ENCODE data around the gene SERPINB2. TPM values are rescaled to one million over a fixed set of nuclear protein-coding genes. Genes with fewer than 3 reads are reported as not detected.

SERPINB2 gene
- total and polyA plus RNA-seq, 2 of the 13 experiments (the other 11 are each of a cell fraction or from before 2014, with no cell fraction given) = 0.07 to 0.11 TPM

DNA sequence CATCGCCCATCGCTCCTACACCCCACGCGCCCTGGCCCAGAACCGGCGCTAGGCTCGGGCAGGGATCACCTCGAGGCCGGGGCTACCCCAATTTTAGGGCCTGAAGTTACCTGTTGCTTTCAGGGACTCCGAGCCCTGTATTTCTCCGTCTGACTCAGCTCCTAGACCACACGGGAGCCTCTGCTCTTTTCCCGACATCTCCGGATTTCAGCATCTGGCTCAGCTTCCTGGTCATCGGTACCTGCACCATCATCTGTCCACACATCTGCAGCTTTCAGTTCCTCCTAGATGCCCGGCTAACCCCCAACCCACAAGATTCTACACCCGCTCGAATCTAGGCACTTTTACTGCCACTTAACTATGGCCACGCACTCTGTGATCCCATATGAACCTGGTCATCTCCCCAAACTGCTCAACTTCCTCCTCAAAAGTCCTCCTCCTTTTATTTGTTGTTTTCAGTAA is 49.5 kb downstream of the SERPINB2 start:
- BruUV-seq (replicated peaks) = no TSS peak
- WGBS (ENCODE audit: low lambda C conversion rate) = 48% methylated on average over 17 of the region's 19 CpGs
- Histone ChIP-seq H3K79me2 (ENCODE audit: insufficient read depth, low read length) (no peaks in the 10 kb centered on the region), H3K4me2 (ENCODE audit: low read depth, low read length) (no peak overlapping the region), H3K4me3 (replicated peaks in 1 of 3; ENCODE audit: insufficient read depth in 1 of 3, low read depth in 2 of 3, low read length in 3 of 3) (no peak overlapping the region), H4K20me1 (ENCODE audit: insufficient read depth, low read length) (no peaks in the 10 kb centered on the region), H3K9ac (ENCODE audit: insufficient read depth, low read depth, low read length) (no peak overlapping the region), H3K4me1 (ENCODE audit: insufficient read depth, low read length) (no peaks in the 10 kb centered on the region), H2AFZ (ENCODE audit: low read length) (no peak overlapping the region), H3K27me3 (ENCODE audit: control insufficient read depth in 1 of 2, insufficient read depth in 2 of 2, low read length in 2 of 2) (0 out of 5 replicates have a peak, but pooled peaks cover 0 to 9% of the 10 kb centered on the region in 2 experiments), H3K36me3 (replicated peaks in 1 of 2; ENCODE audit: control insufficient read depth in 1 of 2, insufficient read depth in 2 of 2, low read length in 2 of 2) (no peaks in the 10 kb centered on the region), H3K9me3 (ENCODE audit: low read length) (no peaks in the 10 kb centered on the region), H3K27ac (ENCODE audit: extremely low read length, insufficient read depth, low read length) (no peak overlapping the region)
- intact Hi-C loops (cut with micrococcal nuclease; ENCODE audit: unreplicated experiment) (loop anchor here (1.0 kb wide), 2 partner anchors 46 to 419 kb away; no protein-coding TSS in a partner anchor), in situ Hi-C loops (cut with HindIII; ENCODE audit: extremely low pct_ligation_motif_present, low pct_unique_long_range_greater_than_20kb) (no loop called here)
- ATAC-seq = no peak
- ChIA-PET POLR2A (no interaction called here), CTCF (ENCODE audit: low intra/inter-chr PET ratio, low total read pairs) (interaction anchor here (1.1 to 1.6 kb wide), 3 partner anchors 46 to 418 kb away, joined by 3 to 20 read pairs (median 8); no protein-coding TSS in a partner anchor)
- no peak for DNase-seq (ENCODE audit: low spot score)
- FAIRE-seq = no peak
- TF ChIP-seq CEBPB (IDR thresholded peaks at IDR 0.05; ENCODE audit: borderline replicate concordance, low read depth, low read length) = no peak
- no peak for TF ChIP-seq TSC22D2 (CRISPR knock-in tag; IDR thresholded peaks at IDR 0.05; ENCODE audit: borderline replicate concordance)
- TF ChIP-seq ZNF331 (CRISPR knock-in tag; IDR thresholded peaks at IDR 0.05) = no peak
- TF ChIP-seq ZNF121 (CRISPR knock-in tag; IDR thresholded peaks at IDR 0.05) = no peak
- no peak for TF ChIP-seq ZSCAN20 (CRISPR knock-in tag; IDR thresholded peaks at IDR 0.05; ENCODE audit: borderline replicate concordance)
- no peak for TF ChIP-seq BHLHE40 (IDR thresholded peaks at IDR 0.05; ENCODE audit: low read length)
- TF ChIP-seq PTBP1 (IDR thresholded peaks at IDR 0.05; ENCODE audit: low read depth, low read length, poor library complexity, severe bottlenecking) = no peak
- no peak for TF ChIP-seq CCAR2 (optimal IDR thresholded peaks at IDR 0.05; ENCODE audit: low read depth, low read length)
- TF ChIP-seq, protein P1, sequence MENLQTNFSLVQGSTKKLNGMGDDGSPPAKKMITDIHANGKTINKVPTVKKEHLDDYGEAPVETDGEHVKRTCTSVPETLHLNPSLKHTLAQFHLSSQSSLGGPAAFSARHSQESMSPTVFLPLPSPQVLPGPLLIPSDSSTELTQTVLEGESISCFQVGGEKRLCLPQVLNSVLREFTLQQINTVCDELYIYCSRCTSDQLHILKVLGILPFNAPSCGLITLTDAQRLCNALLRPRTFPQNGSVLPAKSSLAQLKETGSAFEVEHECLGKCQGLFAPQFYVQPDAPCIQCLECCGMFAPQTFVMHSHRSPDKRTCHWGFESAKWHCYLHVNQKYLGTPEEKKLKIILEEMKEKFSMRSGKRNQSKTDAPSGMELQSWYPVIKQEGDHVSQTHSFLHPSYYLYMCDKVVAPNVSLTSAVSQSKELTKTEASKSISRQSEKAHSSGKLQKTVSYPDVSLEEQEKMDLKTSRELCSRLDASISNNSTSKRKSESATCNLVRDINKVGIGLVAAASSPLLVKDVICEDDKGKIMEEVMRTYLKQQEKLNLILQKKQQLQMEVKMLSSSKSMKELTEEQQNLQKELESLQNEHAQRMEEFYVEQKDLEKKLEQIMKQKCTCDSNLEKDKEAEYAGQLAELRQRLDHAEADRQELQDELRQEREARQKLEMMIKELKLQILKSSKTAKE (CRISPR knock-in tag; IDR thresholded peaks at IDR 0.05; ENCODE audit: borderline replicate concordance) = no peak
- TF ChIP-seq CEBPG (CRISPR knock-in tag; IDR thresholded peaks at IDR 0.05) = no peak
- TF ChIP-seq, protein P2, sequence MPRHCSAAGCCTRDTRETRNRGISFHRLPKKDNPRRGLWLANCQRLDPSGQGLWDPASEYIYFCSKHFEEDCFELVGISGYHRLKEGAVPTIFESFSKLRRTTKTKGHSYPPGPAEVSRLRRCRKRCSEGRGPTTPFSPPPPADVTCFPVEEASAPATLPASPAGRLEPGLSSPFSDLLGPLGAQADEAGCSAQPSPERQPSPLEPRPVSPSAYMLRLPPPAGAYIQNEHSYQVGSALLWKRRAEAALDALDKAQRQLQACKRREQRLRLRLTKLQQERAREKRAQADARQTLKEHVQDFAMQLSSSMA (CRISPR knock-in tag; IDR thresholded peaks at IDR 0.05) = no peak
- no peak for TF ChIP-seq RFXAP (CRISPR knock-in tag; IDR thresholded peaks at IDR 0.05; ENCODE audit: borderline replicate concordance)
- no peak for TF ChIP-seq NCOA1 (CRISPR knock-in tag; IDR thresholded peaks at IDR 0.05)
- TF ChIP-seq ZNF781 (CRISPR knock-in tag; IDR thresholded peaks at IDR 0.05; ENCODE audit: borderline replicate concordance, not compliant biosample characterization) = no peak
- TF ChIP-seq, protein P3, sequence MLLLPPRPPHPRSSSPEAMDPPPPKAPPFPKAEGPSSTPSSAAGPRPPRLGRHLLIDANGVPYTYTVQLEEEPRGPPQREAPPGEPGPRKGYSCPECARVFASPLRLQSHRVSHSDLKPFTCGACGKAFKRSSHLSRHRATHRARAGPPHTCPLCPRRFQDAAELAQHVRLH (CRISPR knock-in tag; IDR thresholded peaks at IDR 0.05; ENCODE audit: borderline replicate concordance, low read depth) = no peak
- TF ChIP-seq, protein P4, sequence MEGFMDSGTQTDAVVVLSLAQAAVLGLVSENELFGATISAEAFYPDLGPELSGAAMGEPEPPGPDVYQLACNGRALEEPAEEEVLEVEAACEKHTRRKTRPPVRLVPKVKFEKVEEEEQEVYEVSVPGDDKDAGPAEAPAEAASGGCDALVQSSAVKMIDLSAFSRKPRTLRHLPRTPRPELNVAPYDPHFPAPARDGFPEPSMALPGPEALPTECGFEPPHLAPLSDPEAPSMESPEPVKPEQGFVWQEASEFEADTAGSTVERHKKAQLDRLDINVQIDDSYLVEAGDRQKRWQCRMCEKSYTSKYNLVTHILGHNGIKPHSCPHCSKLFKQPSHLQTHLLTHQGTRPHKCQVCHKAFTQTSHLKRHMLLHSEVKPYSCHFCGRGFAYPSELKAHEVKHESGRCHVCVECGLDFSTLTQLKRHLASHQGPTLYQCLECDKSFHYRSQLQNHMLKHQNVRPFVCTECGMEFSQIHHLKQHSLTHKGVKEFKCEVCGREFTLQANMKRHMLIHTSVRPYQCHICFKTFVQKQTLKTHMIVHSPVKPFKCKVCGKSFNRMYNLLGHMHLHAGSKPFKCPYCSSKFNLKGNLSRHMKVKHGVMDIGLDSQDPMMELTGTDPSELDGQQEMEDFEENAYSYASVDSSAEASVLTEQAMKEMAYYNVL (CRISPR knock-in tag; IDR thresholded peaks at IDR 0.05; ENCODE audit: borderline replicate concordance) = no peak
- TF ChIP-seq, protein P5, sequence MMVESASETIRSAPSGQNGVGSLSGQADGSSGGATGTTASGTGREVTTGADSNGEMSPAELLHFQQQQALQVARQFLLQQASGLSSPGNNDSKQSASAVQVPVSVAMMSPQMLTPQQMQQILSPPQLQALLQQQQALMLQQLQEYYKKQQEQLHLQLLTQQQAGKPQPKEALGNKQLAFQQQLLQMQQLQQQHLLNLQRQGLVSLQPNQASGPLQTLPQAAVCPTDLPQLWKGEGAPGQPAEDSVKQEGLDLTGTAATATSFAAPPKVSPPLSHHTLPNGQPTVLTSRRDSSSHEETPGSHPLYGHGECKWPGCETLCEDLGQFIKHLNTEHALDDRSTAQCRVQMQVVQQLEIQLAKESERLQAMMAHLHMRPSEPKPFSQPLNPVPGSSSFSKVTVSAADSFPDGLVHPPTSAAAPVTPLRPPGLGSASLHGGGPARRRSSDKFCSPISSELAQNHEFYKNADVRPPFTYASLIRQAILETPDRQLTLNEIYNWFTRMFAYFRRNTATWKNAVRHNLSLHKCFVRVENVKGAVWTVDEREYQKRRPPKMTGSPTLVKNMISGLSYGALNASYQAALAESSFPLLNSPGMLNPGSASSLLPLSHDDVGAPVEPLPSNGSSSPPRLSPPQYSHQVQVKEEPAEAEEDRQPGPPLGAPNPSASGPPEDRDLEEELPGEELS (CRISPR knock-in tag; IDR thresholded peaks at IDR 0.05) = no peak
- TF ChIP-seq NR2F2 (IDR thresholded peaks at IDR 0.05; ENCODE audit: borderline replicate concordance, low read depth) = no peak
- TF ChIP-seq SRY (CRISPR knock-in tag; IDR thresholded peaks at IDR 0.05) = no peak
